Left renal cortex interstitium (tissue), 4 donors: Measurements from ENCODE around the gene POLR2J. TPM values are rescaled to one million over a fixed set of nuclear protein-coding genes. Genes with fewer than 3 reads are reported as not detected.

ENCODE experiments used
- polyA plus RNA-seq, 4 donors: library from polyadenylated mRNA; unstranded; fragments of 120-200 nt; gene quantifications; one replicate each; pipeline ENCODE4 v1.2.1, GENCODE V29; 2013; ENCODE audit not compliant: insufficient read length in 4 of 4

The POLR2J gene
- polyA plus RNA-seq, 4 donors: 25.8 to 52.0 (median 34.5) TPM

Other genes with a start within 250 kb of the POLR2J start
- gene SH2B2, start 192.1 kb downstream of the POLR2J start, polyA plus RNA-seq: 1 to 10 TPM; 3.4 to 6.0 (median 4.9) TPM
- gene SPDYE6, start 122.5 kb downstream of the POLR2J start, polyA plus RNA-seq: 10 to 100 TPM in 1 of 4 donors, 1 to 10 TPM in 1, under 1 TPM in 2; 0.65 to 10.2 (median 3.7) TPM
- 10 to 100 TPM; 30.2 to 46.9 (median 38.6) TPM for gene PRKRIP1, start 82.6 kb downstream of the POLR2J start, polyA plus RNA-seq
- 10 to 100 TPM; 16.7 to 28.7 (median 22.5) TPM for gene ORAI2, start 45.3 kb downstream of the POLR2J start, polyA plus RNA-seq
- 10 to 100 TPM; 10.3 to 16.7 (median 14.6) TPM for gene ALKBH4, start 14.1 kb downstream of the POLR2J start, polyA plus RNA-seq
- 10 to 100 TPM; 15.9 to 26.0 (median 23.3) TPM for gene LRWD1, start 13.9 kb downstream of the POLR2J start, polyA plus RNA-seq
- 10 to 100 TPM in 3 of 4 donors, 1 to 10 TPM in 1; 6.8 to 19.5 (median 14.9) TPM for gene RASA4B, start 38.9 kb upstream of the POLR2J start, polyA plus RNA-seq
- gene UPK3BL2, start 64.8 kb upstream of the POLR2J start, polyA plus RNA-seq: 10 to 100 TPM in 2 of 4 donors, 1 to 10 TPM in 2; 2.5 to 26.8 (median 13.9) TPM
- gene SPDYE2, start 72.3 kb upstream of the POLR2J start, polyA plus RNA-seq: 10 to 100 TPM in 1 of 4 donors, 1 to 10 TPM in 2, under 1 TPM in 1; 0.93 to 10.5 (median 5.3) TPM
- gene POLR2J3, start 93.7 kb upstream of the POLR2J start, polyA plus RNA-seq: 10 to 100 TPM; 54.8 to 94.5 (median 74.6) TPM
- gene RASA4, start 137.8 kb upstream of the POLR2J start, polyA plus RNA-seq: 10 to 100 TPM; 21.3 to 69.9 (median 49.1) TPM
- gene UPK3BL1, start 163.9 kb upstream of the POLR2J start, polyA plus RNA-seq: 10 to 100 TPM in 3 of 4 donors, 1 to 10 TPM in 1; 8.6 to 34.8 (median 16.1) TPM
- 1 to 10 TPM in 2 of 4 donors, under 1 TPM in 2; 0.60 to 3.6 (median 2.0) TPM for gene SPDYE2B, start 171.4 kb upstream of the POLR2J start, polyA plus RNA-seq
- gene POLR2J2, start 192.7 kb upstream of the POLR2J start, polyA plus RNA-seq: 1 to 10 TPM in 3 of 4 donors, under 1 TPM in 1; 0.59 to 5.3 (median 2.9) TPM